Measurements from ENCODE around the gene GORASP1.

GORASP1 gene

GRCh38 chr3:39107388-39108199 lies at the start of gene GORASP1, which contains the start of gene TTC21A:
Gene GORASP1 (minus strand): TSS chr3:39107627. CDS start chr3:39107541, 86 bp downstream.
Gene TTC21A (plus strand): TSS chr3:39107680. CDS start chr3:39107838, 158 bp downstream.
- DNase-seq, result peak; percentile 63

DNA sequence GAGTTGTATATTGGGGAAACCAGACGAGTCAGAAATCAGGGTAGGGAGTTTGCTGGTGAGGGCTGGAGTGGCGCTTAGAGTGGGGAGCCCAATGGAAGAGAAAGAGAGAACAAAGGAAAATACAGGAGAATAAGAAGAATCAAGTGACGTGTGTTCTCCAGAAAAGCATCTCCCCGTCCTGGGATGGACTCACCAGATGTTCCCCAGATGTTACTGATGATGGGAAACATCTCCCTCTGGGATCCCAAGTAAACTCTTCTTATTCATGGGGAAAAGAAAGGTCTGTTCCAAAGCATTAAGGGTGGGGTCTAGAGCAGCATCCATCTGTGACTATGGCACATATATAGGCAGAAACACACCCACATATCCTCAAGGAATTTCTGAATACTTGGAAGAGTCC lies 49.0 kb upstream of the GORASP1 start:
- no peak for DNase-seq

- no peak for DNase-seq
Observed at GRCh38 chr3:39154280-39155021, 47.0 kb upstream of the GORASP1 start.

DNA sequence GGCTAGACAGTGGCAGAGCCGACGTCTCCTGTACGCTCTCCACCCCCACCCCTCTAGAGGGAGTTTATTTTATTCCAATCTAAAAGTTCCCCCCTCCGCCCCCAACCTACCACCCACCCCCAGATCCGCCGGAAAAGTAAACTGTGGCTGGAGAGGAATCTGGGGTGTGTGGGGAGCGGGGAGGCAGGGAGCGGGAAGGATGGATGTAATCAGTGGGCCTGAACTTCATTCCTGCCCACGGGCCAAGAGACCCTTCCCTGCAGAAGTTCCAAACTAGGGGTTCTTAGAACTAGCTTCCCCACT lies 46.5 kb upstream of the GORASP1 start:
- DNase-seq, result no peak

DNA sequence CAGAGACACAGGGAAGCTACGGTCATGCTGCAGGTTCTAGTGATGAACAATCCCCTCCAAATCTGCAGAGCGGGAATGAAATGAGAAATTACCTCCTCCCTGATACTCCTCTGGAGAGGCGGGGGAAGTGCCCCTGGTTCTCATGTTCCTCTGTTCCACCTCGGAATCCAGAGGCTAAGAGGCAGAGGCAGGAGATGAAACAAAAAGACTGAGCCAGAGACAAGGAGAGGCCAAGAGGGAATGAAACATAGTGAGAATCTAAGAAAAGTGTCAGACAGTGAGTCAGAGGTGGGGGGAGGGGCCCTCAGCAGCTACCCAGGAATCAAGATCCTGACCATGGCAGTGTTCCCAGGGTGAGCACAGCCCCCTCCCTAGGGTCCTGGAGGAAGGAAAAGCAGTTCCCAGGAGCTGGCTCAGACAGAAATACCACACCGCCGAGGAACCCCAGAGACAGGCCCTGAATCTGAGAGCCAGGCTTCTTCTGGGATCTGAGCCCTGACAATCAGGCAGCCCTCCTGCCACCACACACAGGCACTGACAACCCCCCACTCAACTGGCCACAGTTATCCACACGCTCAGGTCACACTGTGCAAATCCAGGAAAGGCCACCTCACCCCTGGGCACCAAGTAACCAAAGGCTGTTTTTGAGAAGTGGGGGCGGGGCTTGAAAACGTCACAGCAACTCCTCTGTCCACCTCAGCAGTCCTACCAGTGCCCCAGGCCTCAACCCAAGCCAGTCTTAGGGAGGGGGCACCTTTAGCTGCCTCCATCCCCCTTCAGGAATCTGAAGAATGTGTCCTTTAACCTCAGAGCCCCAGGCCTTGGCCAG lies 43.6 kb upstream of the GORASP1 start:
- DNase-seq, result peak; percentile 78

DNA sequence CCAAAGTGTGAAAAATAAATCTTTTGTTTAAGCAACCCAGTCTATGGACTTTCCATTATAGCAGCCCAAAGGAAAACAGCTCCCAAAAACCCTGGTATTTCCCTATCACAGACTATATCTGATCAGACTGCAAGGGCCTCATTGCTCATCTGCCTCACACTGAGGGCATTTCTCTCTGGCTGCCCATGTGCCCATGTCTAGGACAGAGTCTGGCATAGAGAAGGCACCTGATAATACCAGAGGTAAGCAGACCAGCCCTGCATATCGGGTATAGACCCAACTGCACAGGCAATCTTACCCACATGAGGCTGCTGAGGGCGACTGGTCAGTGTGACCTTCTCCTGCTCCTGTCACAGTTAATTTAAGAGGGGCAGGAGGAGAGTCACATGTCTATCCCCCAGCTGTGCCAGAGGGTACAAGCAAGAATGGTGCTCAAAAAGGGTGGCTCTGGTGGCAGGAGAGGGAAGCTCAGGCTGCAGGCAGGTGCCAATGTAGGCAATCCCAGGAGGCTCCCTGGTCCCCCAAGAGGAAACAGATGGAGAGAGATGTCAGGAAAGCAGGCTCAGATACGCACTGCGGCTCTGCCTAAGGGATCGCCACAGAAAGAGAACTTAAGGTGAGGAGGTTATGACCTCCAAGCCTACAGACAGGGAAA lies 42.8 kb upstream of the GORASP1 start:
- DNase-seq, result no peak

GRCh38 chr3:39149498-39150147 lies 42.2 kb upstream of the GORASP1 start:
- no peak for DNase-seq

- no peak for DNase-seq
Observed at GRCh38 chr3:39149059-39149455, 41.6 kb upstream of the GORASP1 start.

DNA sequence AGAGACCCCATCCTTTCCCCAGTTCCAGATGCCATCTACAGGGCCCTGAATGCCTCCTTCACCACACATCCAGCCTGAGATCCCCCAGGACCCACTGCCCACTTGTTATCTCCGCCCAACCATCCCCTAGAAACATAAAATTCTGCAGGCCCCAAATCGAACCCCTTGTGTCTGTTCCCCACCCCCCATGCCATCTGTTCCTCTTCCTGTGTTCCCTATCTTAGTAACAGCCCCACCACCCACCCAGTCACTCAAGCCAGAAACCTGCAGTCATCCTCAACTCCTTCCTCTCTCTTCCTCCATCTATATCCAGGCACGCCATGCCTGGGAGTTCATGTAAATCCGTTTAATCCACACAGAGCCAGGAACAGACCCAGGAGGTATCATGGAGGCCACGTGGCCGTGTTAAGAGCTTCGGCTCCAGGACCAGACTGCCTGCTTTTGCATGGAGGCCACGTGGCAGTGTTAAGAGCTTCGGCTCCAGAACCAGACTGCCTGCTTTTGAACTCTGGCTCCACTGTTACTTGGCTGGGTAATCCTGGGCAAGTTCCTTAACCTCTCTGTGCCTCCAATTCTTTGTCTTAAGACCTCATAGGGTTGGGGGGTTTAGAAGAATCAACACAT lies 41.1 kb upstream of the GORASP1 start:
- no peak for DNase-seq

- no peak for DNase-seq
Observed at GRCh38 chr3:39147711-39148434, 40.4 kb upstream of the GORASP1 start.

- peak; percentile 79 for DNase-seq
Observed at GRCh38 chr3:39146611-39147591, 39.5 kb upstream of the GORASP1 start.

- DNase-seq, result no peak
Observed at GRCh38 chr3:39146083-39146501, 38.7 kb upstream of the GORASP1 start.

DNA sequence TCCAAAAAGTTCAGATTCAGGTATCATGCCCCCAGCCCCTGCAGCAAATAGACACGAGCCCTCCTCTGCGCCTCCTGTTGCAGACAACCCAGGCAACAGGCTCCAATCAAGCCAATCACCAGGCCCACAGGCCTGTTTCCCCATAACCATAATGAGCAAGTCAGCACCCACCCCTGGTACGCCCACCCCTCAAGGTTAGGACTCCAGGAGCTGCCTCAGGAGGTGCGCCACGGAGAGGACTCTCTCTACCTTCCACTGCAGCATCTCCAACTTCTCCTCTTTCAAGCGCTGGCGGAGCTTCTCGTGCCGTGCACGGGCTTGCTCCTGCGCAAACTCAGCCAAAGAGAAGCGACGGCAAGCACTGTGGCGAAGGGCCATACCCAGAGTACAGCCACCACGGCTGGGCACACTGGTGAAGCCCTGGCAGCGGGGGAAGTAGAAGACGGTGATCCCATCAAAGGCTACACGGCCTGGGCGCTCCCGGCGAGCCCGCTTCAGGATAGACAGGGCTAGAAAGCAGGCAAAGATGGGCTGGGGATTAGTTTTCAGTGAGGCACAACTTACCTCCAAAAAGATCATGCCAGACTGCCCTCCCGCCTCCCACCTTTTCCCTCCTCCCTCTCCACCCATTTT lies 37.4 kb upstream of the GORASP1 start:
- DNase-seq, result no peak

DNA sequence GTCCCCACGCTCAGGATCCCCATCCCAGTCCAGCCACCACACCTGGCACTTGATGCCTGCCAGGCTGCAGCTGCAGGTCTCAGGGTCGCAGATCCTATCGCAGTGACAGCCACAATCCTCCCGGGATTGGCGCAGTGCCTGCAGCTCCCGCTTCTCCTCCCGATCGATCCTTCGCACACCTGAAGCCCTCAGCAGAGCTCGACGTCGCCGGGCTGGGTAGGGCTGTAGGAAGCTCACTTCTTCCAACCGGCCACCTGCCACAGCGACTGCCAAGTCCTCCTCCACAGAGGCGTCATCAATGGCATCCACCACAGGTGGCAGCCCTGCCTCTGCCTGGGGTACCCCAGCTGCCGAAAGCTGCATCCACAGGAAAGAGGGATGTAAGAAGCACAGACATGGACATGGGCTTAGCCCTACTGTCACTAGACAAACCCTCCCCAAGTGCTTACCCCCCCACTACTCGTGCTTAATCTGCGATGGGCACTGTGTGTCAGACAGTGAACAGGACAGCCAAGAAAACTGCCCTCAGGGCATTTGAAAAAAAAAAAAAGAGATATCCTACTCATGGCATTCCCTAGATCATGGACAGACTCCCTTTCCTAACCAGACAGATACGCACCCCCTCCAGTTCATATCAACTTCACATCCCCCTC lies 36.8 kb upstream of the GORASP1 start:
- no peak for DNase-seq

DNA sequence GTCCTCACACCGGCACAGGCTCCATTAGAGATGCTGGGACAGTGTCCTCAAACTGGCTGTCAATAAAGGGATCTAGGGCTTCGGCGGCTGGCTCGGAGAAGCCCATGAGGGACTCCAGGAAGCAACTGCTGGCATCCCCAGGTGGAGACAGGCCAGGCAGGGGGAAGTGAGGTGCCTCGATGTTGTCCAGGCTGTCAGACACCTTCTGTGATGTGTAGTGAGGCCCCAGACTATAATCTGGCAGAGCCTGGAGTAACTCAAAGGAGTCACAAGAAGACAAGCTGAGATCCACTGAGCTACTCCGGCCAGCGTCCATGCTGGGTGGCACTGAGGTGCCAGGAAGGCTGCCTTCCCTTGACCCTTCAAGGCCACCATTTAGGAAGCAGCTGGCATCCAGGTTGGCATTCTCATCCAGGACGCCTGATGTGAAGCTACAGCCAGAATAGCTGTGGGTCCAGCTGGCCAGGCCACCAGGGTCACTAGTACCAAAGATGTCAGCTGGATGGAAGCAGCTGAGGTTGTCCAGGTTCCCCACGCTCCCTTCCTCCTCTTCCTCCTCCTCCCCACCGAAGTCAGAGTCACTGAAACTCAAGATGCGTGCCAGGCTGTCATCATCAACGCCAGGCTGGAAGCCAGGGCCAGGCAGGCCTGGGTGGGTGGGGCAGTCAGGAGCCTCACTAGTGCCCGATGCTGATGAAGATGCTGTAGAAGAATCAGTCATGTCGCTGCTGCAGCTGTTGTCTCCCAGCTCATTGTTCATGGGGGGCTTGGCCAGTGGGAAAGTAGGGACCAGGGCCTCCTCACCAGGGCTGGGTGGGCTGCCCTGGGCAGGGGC lies 35.8 kb upstream of the GORASP1 start:
- no peak for DNase-seq

- no peak for DNase-seq
Observed at GRCh38 chr3:39142067-39142466, 34.6 kb upstream of the GORASP1 start.

- no peak for DNase-seq
Observed at GRCh38 chr3:39141171-39141995, 34.0 kb upstream of the GORASP1 start.

Measured in stimulated activated CD4-positive, alpha-beta T cell treated with anti-CD3 and anti-CD28 coated beads, Interleukin-4, amount 100 ng/mL, for 1 hour (primary cell).